Measurements from ENCODE around the gene CPEB3. TPM values are rescaled to one million over a fixed set of nuclear protein-coding genes. Genes with fewer than 3 reads are reported as not detected.
A peak's percentile ranks its signal among the peaks of the same experiment; 100 is the strongest.

Gene CPEB3
- total RNA-seq, 6 experiments from 2014 or later = 0.85 to 1.1 (median 1.0) TPM

DNA sequence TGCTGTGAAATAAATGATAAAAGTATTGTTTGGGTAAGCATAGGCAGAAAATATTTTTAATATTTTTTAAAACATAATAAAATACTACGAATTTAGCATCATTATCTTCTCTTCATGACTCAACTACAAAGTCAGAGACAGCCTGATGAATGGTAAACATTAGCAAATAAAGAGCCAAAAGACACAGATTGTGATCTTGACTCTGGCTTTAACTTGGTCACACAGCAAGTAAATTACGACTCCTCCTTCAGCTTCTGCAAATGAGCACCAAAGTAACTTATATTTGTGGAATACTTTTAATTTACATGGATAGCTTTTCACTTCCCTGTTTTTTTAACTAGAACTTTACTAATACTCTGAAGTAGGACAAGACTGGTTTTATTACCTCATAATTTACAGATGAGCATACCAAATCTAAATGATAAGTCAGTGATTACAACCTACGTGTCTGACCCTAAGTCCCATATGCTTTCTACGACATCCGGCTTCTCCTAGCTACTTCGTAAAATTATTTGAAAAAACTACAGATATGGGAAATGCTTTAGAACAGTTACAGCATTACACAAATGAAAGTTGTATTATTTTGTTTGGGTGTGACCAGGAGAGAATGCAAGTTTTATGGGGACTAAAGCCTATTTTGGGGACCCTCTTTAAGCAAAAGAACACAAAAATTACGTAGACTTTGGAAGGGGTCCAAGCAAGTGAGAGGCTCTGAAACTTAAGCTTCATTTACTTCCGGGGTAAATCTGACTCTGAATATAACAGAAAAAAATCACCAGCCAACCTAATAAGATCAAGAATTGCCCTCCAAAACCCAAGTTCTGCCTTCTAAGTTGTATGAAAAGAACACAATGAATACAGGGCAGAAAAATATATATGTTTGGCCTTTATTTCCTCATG lies 133.8 kb downstream of the CPEB3 start:
- Mint-ChIP-seq H3K4me1 (ENCODE audit: low read depth) (peaks cover 19% of the 10 kb centered on the region), H3K4me3 (peak overlapping the region; percentile 16; the same call in 1 of the 2 replicates), H3K9me3 (no peaks in the 10 kb centered on the region), H3K27me3 (ENCODE audit: insufficient read depth) (no peaks in the 10 kb centered on the region), H3K36me3 (ENCODE audit: low read depth) (no peaks in the 10 kb centered on the region), H3K27ac (peak overlapping the region; percentile 49; the same call in 1 of the 2 replicates)
- TF ChIP-seq, protein P1, sequence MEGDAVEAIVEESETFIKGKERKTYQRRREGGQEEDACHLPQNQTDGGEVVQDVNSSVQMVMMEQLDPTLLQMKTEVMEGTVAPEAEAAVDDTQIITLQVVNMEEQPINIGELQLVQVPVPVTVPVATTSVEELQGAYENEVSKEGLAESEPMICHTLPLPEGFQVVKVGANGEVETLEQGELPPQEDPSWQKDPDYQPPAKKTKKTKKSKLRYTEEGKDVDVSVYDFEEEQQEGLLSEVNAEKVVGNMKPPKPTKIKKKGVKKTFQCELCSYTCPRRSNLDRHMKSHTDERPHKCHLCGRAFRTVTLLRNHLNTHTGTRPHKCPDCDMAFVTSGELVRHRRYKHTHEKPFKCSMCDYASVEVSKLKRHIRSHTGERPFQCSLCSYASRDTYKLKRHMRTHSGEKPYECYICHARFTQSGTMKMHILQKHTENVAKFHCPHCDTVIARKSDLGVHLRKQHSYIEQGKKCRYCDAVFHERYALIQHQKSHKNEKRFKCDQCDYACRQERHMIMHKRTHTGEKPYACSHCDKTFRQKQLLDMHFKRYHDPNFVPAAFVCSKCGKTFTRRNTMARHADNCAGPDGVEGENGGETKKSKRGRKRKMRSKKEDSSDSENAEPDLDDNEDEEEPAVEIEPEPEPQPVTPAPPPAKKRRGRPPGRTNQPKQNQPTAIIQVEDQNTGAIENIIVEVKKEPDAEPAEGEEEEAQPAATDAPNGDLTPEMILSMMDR (IDR thresholded peaks at IDR 0.05) = no peak
- no peak for DNase-seq

DNA sequence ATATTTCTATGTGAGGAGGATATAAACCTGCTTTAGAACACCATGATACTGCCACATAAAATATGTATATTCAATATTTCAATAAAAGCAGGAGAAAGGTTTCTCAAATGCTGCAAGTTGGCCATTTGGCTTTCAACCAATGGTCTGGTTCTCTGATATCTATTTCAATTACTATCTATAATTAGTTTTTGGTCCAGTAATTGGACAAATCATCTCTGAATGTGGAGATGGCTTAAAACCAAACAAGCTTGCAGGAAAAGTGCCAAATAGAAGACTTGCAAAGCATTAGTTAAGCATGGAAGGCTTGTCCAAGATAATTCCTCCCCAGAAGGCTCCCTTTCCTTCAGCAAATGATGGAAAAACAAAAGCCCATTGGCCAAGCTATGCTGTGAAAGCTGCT lies 140.1 kb downstream of the CPEB3 start:
- Mint-ChIP-seq H3K27me3 (ENCODE audit: insufficient read depth) (no peaks in the 10 kb centered on the region; the same call in 1 of the 2 replicates), H3K4me3 (no peak overlapping the region), H3K27ac (no peak overlapping the region), H3K9me3 (no peaks in the 10 kb centered on the region), H3K36me3 (ENCODE audit: low read depth) (no peaks in the 10 kb centered on the region), H3K4me1 (ENCODE audit: low read depth) (peaks cover under 1% of the 10 kb centered on the region)
- DNase-seq = no peak
- TF ChIP-seq, protein P1 (IDR thresholded peaks at IDR 0.05) = no peak

DNA sequence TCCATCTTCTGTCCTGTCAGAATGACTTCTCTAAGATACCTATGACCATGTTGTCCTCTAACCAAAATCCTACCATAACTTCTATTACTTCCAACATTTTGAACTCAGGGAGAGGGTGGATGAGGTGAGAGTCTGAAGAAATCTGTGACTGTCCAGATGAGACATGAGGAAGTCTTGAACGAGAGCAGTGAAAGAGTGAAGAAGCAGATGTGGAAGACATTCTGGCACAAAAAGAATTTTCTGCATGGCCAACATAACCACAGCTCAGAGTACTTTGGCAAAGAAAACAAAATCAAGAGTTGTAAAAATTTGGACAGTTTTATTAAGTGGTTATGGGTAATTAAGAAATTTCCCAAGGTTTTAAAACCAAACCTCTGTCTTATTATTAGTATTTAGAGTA lies 141.6 kb downstream of the CPEB3 start:
- TF ChIP-seq, protein P1 (IDR thresholded peaks at IDR 0.05) = no peak
- DNase-seq = no peak
- no peaks in the 10 kb centered on the region for H3K4me1 Mint-ChIP-seq (ENCODE audit: low read depth)

DNA sequence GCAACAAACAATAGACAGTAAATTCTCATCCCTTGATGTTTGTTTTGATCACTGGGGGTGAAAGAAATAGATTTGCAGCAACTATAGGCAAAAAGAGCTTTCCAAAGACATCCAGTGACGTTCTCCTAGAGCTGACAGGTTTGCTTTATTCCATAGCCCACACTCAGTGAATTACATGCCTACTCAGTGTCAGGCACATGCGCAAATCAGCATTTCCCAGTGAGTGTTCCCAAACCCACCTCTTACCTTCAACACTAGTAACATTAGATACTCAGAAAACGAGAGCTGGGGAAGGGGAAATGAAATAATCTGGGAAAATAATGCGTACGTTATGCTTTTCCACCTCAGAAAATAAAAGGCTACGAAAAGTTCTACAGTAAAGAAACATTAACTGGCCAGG lies 144.1 kb downstream of the CPEB3 start:
- H3K36me3 Mint-ChIP-seq (ENCODE audit: low read depth) = no peaks in the 10 kb centered on the region
- H3K9me3 Mint-ChIP-seq = no peaks in the 10 kb centered on the region
- no peak overlapping the region for H3K4me3 Mint-ChIP-seq
- H3K4me1 Mint-ChIP-seq (ENCODE audit: low read depth) = peaks cover 11% of the 10 kb centered on the region; the same call in 1 of the 2 replicates
- DNase-seq = no peak
- no peak overlapping the region for H3K27ac Mint-ChIP-seq
- H3K27me3 Mint-ChIP-seq (ENCODE audit: insufficient read depth) = no peaks in the 10 kb centered on the region; the same call in 1 of the 2 replicates
- TF ChIP-seq, protein P1 (IDR thresholded peaks at IDR 0.05) = no peak

More for the DNA sequence above, 141.6 kb downstream of the CPEB3 start:
- no peak overlapping the region for H3K4me3 Mint-ChIP-seq
- no peaks in the 10 kb centered on the region; the same call in 1 of the 2 replicates for H3K27me3 Mint-ChIP-seq (ENCODE audit: insufficient read depth)
- no peaks in the 10 kb centered on the region for H3K36me3 Mint-ChIP-seq (ENCODE audit: low read depth)
- no peaks in the 10 kb centered on the region for H3K9me3 Mint-ChIP-seq
- H3K27ac Mint-ChIP-seq = no peak overlapping the region

DNA sequence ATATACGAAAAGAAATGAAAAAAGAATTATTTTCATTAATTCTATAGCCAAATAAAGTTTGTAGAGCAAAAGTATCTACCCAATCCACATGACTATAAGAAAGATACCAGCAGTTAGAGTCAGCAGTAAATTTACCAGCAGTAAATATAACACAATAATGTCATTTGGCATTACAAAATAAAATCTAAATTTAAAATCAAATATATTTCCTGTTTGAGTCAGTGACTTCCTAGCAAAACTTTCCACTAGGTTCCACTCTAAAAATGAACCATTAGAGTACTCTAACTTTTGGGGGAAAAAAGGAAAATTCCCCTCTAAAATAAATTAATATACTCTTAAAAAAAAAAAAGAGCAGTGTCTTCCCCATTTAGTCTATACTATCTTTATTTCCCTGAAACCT lies 144.8 kb downstream of the CPEB3 start:
- DNase-seq = no peak
- Mint-ChIP-seq H3K9me3 (no peaks in the 10 kb centered on the region), H3K4me1 (ENCODE audit: low read depth) (peaks cover 11% of the 10 kb centered on the region; the same call in 1 of the 2 replicates), H3K36me3 (ENCODE audit: low read depth) (no peaks in the 10 kb centered on the region), H3K27me3 (ENCODE audit: insufficient read depth) (no peaks in the 10 kb centered on the region; the same call in 1 of the 2 replicates), H3K4me3 (no peak overlapping the region), H3K27ac (no peak overlapping the region)
- TF ChIP-seq, protein P1 (IDR thresholded peaks at IDR 0.05) = no peak

All from HFFc6 (cell line).